ENCODE data around the gene ASCL2.

- TF ChIP-seq CTCF (IDR thresholded peaks at IDR 0.05 in 8 of 11, conservative IDR thresholded peaks at IDR 0.05 in 3 of 11) = no peak
- no peak for TF ChIP-seq POLR2AphosphoS5 (IDR thresholded peaks at IDR 0.05)
- no peak for TF ChIP-seq POLR2A (IDR thresholded peaks at IDR 0.05)
Observed at GRCh38 chr11:2260491-2261364, 9.7 kb downstream of the ASCL2 start.

Data from spleen (tissue), 7 donors.